Stimulated activated naive CD8-positive, alpha-beta T cell treated with anti-CD3 and anti-CD28 coated beads, Interleukin-15, Interleukin-2, amounts not matched to agents 100 U/mL and 50 U/mL, for 24 hours (primary cell): ENCODE results near the gene MPO.

Source experiments
- ATAC-seq: fragments of 150-1000 bp; cut with Tn5 transposase; one replicate; pipeline ENCODE4 v1.10.0; 2021
- DNase-seq: peaks from one replicate; pipeline ENCODE4 v3.0.0; 2021

Gene MPO

GRCh38 chr17:58307468-58308172, 26.9 kb upstream of the MPO start:
- no peak for DNase-seq

DNA sequence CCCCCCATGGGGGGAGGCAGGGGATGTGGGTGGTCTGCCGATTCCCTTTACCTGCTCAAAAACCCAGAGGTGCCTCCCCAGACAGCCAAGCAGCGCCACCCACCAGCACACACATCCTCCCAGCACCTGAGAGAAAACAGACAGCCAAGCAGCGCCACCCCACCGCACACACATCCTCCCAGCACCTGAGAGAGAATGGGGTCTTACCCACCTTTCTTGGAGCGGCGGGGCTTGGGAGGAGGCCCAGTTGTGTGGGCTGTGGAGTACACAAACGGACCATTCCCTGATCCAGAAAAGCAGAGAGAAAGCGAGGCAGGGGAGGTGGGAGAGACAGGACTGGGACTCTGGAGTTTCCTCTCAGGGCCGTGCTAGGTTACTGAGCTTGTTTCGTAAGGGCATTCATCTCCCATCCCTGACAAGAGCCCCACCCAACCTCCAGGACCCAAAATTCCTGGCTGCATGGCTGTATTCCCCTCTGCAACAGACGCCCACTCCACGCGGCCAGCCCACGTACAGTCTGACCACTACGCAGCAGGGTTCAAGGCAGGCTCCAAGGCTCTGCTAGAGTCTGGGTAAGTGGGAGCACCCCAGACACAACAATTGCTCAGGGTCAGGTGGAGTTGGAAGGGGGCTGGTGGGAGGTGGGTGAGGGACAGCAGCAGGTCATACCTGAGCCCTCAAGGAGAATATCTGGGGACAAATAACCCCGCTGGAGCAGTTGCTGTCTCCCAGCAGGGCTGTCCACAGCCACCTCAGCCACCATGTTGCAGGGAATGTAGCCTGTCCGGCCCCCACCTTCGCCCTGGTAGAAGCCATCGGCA, 25.6 kb upstream of the MPO start:
- ATAC-seq, result no peak

More at GRCh38 chr17:58307468-58308172, 26.9 kb upstream of the MPO start:
- ATAC-seq, result no peak

GRCh38 chr17:58305626-58306025, 24.9 kb upstream of the MPO start:
- DNase-seq (no peak), ATAC-seq (no peak)

More for the DNA sequence above, 25.6 kb upstream of the MPO start:
- DNase-seq, result no peak

DNA sequence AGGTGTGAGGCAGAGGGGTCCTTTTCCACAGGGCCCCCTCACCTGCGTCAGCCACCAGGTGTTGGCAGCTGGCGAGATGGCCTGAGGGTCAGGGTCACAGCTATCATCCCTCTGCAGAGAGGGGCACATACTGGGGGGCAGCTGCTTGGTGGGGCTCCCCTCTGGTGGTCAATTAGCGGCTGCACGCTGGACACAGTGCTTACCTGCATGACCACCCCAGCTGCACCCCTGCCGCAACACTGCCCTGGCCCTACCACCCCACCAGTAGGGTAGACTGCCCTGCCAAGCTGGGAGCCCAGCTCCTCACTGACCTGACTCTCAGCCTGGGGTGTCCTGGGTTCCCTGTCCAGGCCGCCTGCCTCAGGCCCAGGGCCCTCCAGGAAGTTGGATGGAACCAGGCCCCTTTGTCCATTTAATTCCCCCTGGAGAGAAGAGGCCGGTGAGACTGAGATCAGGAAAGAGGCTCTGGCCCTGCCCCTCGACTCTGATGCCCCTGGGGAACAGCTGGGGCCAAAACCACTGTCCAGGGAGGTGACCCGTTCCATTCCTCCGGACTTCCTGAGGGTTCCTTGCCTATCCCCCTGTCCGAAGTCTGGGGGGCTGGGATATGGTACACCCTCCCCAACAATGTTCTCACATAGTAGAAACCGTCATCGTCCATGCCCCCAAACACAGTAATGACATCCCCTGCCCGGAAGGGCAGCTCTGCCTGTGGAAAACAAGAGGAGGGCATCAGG, 24.2 kb upstream of the MPO start:
- ATAC-seq (no peak), DNase-seq (no peak)

GRCh38 chr17:58303971-58304749, 23.4 kb upstream of the MPO start:
- DNase-seq (peak; percentile 70), ATAC-seq (peak; percentile 81)

DNA sequence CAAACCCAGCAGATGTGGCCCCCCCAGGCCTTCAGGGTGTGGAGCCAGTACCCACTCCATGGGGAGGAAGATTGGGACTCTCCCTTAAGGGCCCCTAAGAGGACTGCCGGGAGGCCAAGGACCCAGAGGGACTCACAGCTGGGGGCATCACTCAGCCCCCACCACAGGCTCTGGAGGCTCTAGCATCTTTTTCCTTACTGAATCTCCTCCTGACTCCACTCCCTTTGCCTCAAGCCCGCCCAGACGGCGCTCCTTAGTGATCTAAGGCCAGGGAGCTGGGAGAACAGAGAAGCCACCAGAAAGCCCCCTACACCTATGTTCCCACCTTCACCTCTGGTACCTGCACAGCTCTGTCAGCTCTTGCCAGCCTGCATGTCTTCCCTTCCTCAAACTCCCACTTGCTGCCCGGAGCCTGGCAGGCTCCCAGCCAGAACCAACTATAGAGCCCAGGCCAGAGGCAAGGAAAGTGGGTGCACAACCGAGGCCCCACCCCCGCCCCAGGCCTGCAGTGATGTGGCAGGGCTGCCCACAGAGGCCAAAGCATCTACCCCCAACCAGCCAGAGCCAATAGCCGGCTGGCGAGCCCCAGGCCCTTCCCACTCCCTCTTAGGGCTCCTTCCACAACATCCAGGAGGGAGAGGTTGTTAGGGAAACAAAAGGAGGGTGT, 22.3 kb upstream of the MPO start:
- no peak for ATAC-seq

DNA sequence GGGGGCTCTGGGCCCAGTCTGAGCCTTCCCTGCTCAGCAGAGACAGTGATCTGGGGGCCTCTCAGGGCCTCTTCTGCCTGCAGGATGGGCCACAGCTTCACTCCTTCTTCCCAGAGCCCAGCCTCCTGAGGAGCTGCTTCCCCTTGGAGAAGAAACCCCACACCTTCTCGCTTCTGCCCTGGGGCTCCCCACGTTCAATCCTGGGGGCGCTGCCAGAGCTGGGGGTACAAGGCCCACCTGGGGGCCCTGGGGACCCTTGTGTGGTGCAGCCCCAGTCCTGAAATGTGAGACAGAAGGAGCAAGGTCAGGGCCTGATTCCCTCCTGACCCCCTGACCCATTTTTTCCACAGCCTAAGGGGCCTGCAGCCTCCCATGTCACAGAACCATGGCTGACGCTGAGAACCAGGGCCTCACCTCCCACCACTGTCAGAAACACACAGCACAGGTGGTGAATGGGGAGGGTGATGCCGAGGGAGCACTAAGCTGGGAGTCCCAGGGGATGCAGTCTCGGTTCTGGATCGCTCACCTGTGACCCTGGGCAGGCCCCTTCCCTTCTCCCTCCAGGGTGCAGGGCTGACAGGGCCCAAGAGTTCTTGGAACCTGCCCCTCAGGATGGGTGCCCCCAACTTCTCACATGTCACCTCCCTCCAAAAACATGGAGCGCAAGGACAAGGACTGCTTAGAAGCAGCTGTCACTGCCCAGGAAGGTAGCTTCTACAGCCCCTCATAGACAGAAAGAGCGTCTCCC, 21.6 kb upstream of the MPO start:
- no peak for ATAC-seq
- no peak for DNase-seq

More for the DNA sequence above, 22.3 kb upstream of the MPO start:
- no peak for DNase-seq

DNA sequence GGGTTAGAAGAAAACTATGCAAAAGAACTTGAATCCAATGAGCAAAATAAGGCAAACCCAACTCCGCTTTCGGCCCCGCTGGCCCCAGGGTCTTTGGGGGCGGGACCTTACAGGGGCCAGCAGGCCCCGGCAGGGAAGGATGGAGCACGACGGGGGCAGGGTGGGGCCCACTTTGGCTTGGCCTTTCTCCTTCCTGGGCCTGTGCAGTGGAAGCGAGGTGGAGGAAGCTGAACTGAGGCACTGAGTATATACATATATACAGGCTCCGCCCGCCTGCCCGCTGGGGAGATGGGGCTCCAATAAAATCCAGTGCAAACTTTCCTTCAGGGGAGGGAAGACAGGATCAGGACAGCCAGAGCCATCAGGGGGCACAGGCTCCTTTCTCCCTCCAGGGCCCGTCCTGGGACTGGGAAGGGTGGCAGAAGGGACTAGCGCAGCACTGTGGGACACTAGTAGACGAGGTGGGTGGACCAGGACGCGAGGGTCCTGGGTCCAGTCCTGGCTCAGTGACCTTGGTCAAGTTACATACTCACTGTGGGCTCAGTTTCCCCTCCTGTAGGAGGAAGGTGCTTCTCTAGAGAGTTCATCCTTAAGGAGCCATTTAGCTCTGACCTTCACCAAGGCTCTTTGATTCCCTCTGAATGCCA, 20.9 kb upstream of the MPO start:
- ATAC-seq, result no peak
- no peak for DNase-seq

GRCh38 chr17:58300336-58300735, 19.6 kb upstream of the MPO start:
- ATAC-seq, result no peak
- DNase-seq, result no peak

DNA sequence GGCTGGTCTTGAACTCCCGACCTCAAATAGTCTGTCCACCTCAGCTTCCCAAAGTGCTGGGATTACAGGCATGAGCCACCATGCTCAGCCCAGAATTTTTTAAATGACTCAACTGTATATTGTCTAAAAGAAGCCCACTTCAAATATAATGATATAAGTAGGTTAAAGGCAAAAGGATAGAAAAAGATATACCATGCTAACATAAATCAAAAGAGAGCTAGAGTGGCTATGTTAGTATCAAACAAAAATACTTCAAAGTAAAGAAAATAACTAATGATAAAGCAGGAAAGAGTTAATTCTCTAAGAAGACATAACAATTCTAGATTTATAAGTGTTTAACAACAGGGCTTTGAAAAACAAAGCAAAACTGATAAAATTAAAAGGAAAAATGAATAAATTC, 13.3 kb upstream of the MPO start:
- DNase-seq, result no peak
- no peak for ATAC-seq

DNA sequence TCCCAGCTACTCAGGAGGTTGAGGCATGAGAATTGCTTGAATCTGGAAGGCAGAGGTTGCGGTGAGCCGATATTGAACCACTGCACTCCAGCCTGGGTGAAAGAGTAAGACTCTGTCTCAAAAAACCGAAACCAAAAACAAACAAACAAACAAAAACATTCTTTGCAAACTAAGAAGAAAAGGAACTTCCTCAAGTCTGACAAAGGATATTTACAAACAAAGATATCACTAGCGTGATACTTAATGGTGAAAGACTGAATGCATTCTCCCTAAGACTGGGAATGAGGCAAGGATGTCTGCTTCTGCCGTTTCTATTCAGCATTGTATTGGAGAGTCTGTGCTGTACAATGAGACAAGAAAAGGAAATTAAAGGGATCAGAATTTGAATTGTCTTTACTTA, 10.5 kb upstream of the MPO start:
- ATAC-seq (no peak), DNase-seq (no peak)

GRCh38 chr17:58289869-58290268, 9.1 kb upstream of the MPO start:
- no peak for ATAC-seq

GRCh38 chr17:58285422-58285810, 4.7 kb upstream of the MPO start:
- DNase-seq, result no peak
- no peak for ATAC-seq

More at GRCh38 chr17:58289869-58290268, 9.1 kb upstream of the MPO start:
- DNase-seq, result no peak

GRCh38 chr17:58284613-58285421, 4.1 kb upstream of the MPO start:
- no peak for DNase-seq
- no peak for ATAC-seq

GRCh38 chr17:58283674-58284612, 3.2 kb upstream of the MPO start:
- no peak for ATAC-seq
- DNase-seq, result no peak

DNA sequence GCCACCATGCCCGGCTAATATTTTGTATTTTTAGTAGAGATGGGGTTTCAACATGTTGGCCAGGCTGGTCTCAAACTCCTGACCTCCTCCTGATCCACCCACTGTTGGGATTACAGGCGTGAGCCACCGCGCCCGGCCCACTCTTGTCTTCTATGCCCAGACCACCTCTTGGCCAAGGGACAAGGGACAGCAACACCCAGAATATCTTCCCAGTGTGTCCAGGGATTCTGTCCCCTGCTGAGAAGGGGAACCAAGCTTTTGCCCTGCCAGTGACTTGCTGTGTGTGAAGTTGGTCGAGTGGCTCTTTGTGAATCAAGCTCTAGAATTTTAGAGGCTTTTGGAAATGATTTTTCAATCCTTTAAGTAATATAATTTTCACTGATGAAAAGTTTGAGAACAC, 1.7 kb upstream of the MPO start:
- no peak for ATAC-seq
- no peak for DNase-seq

GRCh38 chr17:58281511-58282011, 826 bp upstream of the MPO start:
- DNase-seq (no peak), ATAC-seq (no peak)
